ENCODE measurements around the gene C2CD5. TPM values are rescaled to one million over a fixed set of nuclear protein-coding genes. Genes with fewer than 3 reads are reported as not detected.
"Not testable (repeated sequence)": the region's sequence is repeated elsewhere in the genome, so short reads cannot be mapped to it uniquely, and the experiment has no call there.

C2CD5 gene
- total RNA-seq, 1 donor from 2014 or later = 38.0 TPM

GRCh38 chr12:22491034-22491433 lies 53.3 kb downstream of the C2CD5 start:
- no peak for TF ChIP-seq CTCF (IDR thresholded peaks at IDR 0.05)
- H3K36me3 ChIP-seq = peaks cover 45% of the 10 kb centered on the region
- no peaks in the 10 kb centered on the region for H3K27me3 ChIP-seq
- H3K27ac ChIP-seq = no peak overlapping the region
- no peak overlapping the region for H3K4me3 ChIP-seq
- H3K4me1 ChIP-seq = no peaks in the 10 kb centered on the region
- ATAC-seq (no peak), DNase-seq (no peak)
- H3K9me3 ChIP-seq = no peaks in the 10 kb centered on the region
- intact Hi-C loops (cut with DNase I) = no loop called here

GRCh38 chr12:22488478-22488877 lies 55.9 kb downstream of the C2CD5 start:
- H3K9me3 ChIP-seq = no peaks in the 10 kb centered on the region
- peaks cover 62% of the 10 kb centered on the region for H3K36me3 ChIP-seq
- intact Hi-C loops (cut with DNase I) = no loop called here
- no peaks in the 10 kb centered on the region for H3K27me3 ChIP-seq
- no peaks in the 10 kb centered on the region for H3K4me1 ChIP-seq
- DNase-seq (no peak), ATAC-seq (no peak)
- no peak for TF ChIP-seq CTCF (IDR thresholded peaks at IDR 0.05)
- no peak overlapping the region for H3K27ac ChIP-seq
- no peak overlapping the region for H3K4me3 ChIP-seq

GRCh38 chr12:22487683-22488082 lies 56.7 kb downstream of the C2CD5 start:
- H3K9me3 ChIP-seq; H3K4me1 ChIP-seq; ATAC-seq; DNase-seq; H3K27ac ChIP-seq; intact Hi-C loops (cut with DNase I); H3K4me3 ChIP-seq; H3K27me3 ChIP-seq: not testable (repeated sequence)
- peaks cover 63% of the 10 kb centered on the region for H3K36me3 ChIP-seq

GRCh38 chr12:22481547-22482104 lies 62.7 kb downstream of the C2CD5 start:
- H3K27ac ChIP-seq = no peak overlapping the region
- no peaks in the 10 kb centered on the region for H3K4me1 ChIP-seq
- H3K9me3 ChIP-seq = no peaks in the 10 kb centered on the region
- intact Hi-C loops (cut with DNase I) = no loop called here
- DNase-seq (no peak), ATAC-seq (no peak)
- no peak for TF ChIP-seq CTCF (IDR thresholded peaks at IDR 0.05)
- no peak overlapping the region for H3K4me3 ChIP-seq
- no peaks in the 10 kb centered on the region for H3K27me3 ChIP-seq
- H3K36me3 ChIP-seq = peaks cover 36% of the 10 kb centered on the region

GRCh38 chr12:22480814-22481213 lies 63.5 kb downstream of the C2CD5 start:
- H3K27ac ChIP-seq; H3K4me1 ChIP-seq; intact Hi-C loops (cut with DNase I); DNase-seq; ATAC-seq; H3K9me3 ChIP-seq; H3K4me3 ChIP-seq; H3K27me3 ChIP-seq: not testable (repeated sequence)
- H3K36me3 ChIP-seq = peaks cover 36% of the 10 kb centered on the region

- Histone ChIP-seq H3K27ac (no peak overlapping the region), H3K4me1 (no peaks in the 10 kb centered on the region), H3K9me3 (no peaks in the 10 kb centered on the region), H3K27me3 (no peaks in the 10 kb centered on the region), H3K36me3 (peaks cover 33% of the 10 kb centered on the region), H3K4me3 (no peak overlapping the region)
- TF ChIP-seq CTCF (IDR thresholded peaks at IDR 0.05) = no peak
- ATAC-seq = no peak
- no peak for DNase-seq
- intact Hi-C loops (cut with DNase I) = no loop called here
Observed at GRCh38 chr12:22480016-22480415, 64.3 kb downstream of the C2CD5 start.

GRCh38 chr12:22477894-22478287 lies 66.5 kb downstream of the C2CD5 start:
- intact Hi-C loops (cut with DNase I) = no loop called here
- ATAC-seq = no peak
- Histone ChIP-seq H3K4me3 (no peak overlapping the region), H3K36me3 (peaks cover 19% of the 10 kb centered on the region), H3K9me3 (no peaks in the 10 kb centered on the region), H3K27me3 (no peaks in the 10 kb centered on the region), H3K4me1 (no peaks in the 10 kb centered on the region), H3K27ac (no peak overlapping the region)
- DNase-seq = no peak
- TF ChIP-seq CTCF (IDR thresholded peaks at IDR 0.05) = no peak

All from upper lobe of right lung (tissue), 1 donor.